Hypothalamus (tissue), 51 donors: ENCODE results near the gene TEX14.
A peak's percentile ranks its signal among the peaks of the same experiment; 100 is the strongest.
"Not testable (repeated sequence)": the region's sequence is repeated elsewhere in the genome, so short reads cannot be mapped to it uniquely, and the experiment has no call there.

ENCODE experiments used
- DNase-seq, 51 donors: peaks; one replicate each; lab custom pipeline; 2025; lab: John Stamatoyannopoulos, UW

TEX14 gene

GRCh38 chr17:58659714-58660084 is 32.1 kb downstream of the TEX14 start:
- DNase-seq, result not testable (repeated sequence)

- peak in 49 of 51 donors; percentile 12 to 94 (median 64) for DNase-seq
These were observed 32.8 kb downstream of the TEX14 start for GRCh38 chr17:58658804-58659713.

- DNase-seq, result peak in 2 of 51 donors; percentile 2 to 47
These were observed 33.7 kb downstream of the TEX14 start for GRCh38 chr17:58657962-58658803.

GRCh38 chr17:58648236-58648635 is 43.6 kb downstream of the TEX14 start:
- no peak for DNase-seq

GRCh38 chr17:58643147-58643546 is 48.7 kb downstream of the TEX14 start:
- no peak for DNase-seq

- DNase-seq, result no peak
These were observed 49.9 kb downstream of the TEX14 start for GRCh38 chr17:58641887-58642311.

GRCh38 chr17:58640202-58640601 is 51.6 kb downstream of the TEX14 start:
- DNase-seq, result no peak

- no peak for DNase-seq
These were observed 52.2 kb downstream of the TEX14 start for GRCh38 chr17:58639681-58640080.

- DNase-seq, result no peak
These were observed 54.8 kb downstream of the TEX14 start for GRCh38 chr17:58637011-58637570.

GRCh38 chr17:58632324-58633314 is 59.2 kb downstream of the TEX14 start:
- DNase-seq, result no peak

GRCh38 chr17:58631523-58632323 is 60.1 kb downstream of the TEX14 start:
- peak; percentile 26 to 97 (median 85) for DNase-seq

- peak in 10 of 51 donors; percentile 1 to 33 (median 6) for DNase-seq
These were observed 60.8 kb downstream of the TEX14 start for GRCh38 chr17:58630883-58631522.

- no peak for DNase-seq
These were observed 64.9 kb downstream of the TEX14 start for GRCh38 chr17:58626905-58627304.

- no peak for DNase-seq
These were observed 67.1 kb downstream of the TEX14 start for GRCh38 chr17:58624751-58625150.

GRCh38 chr17:58621174-58621573 is 70.7 kb downstream of the TEX14 start:
- DNase-seq, result no peak

- no peak for DNase-seq
These were observed 73.5 kb downstream of the TEX14 start for GRCh38 chr17:58618336-58618735.

- no peak for DNase-seq
These were observed 74.3 kb downstream of the TEX14 start for GRCh38 chr17:58617563-58617962.
